ENCODE data around the gene TSKU. TPM values are rescaled to one million over a fixed set of nuclear protein-coding genes. Genes with fewer than 3 reads are reported as not detected.

The TSKU gene
- total RNA-seq, 4 donors from 2014 or later: 32.0 to 80.7 (median 63.4) TPM

GRCh38 chr11:76756341-76756741 lies 26.8 kb upstream of the TSKU start:
- H3K27ac ChIP-seq: peak overlapping the region in 1 of 4 donors; percentile 7
- H3K4me3 ChIP-seq: no peak overlapping the region
- intact Hi-C loops (cut with DNase I; ENCODE audit: low total_unique reads) (no loop called here), in situ Hi-C loops (cut with MboI; ENCODE audit: low pct_ligation_motif_present in 1 of 4, low pct_unique_long_range_greater_than_20kb in 1 of 4, low sequenced_read_pairs in 3 of 4) (no loop called here)
- TF ChIP-seq CTCF (IDR thresholded peaks at IDR 0.05) (no peak), EP300 (IDR thresholded peaks at IDR 0.05; ENCODE audit: low read depth) (no peak), POLR2A (IDR thresholded peaks at IDR 0.05) (no peak), POLR2AphosphoS5 (IDR thresholded peaks at IDR 0.05) (no peak)
- DNase-seq: no peak
- WGBS, 2 donors (ENCODE audit: low coverage in 1 of 2): 46% methylated on average over 6 of the region's 6 CpGs; no CpG with 5 or more reads in 1 of the 2 donors
- no peaks in the 10 kb centered on the region for H3K36me3 ChIP-seq
- H3K4me1 ChIP-seq: peaks cover 0 to 18% (median 16%) of the 10 kb centered on the region in 4 donors
- no peaks in the 10 kb centered on the region for H3K27me3 ChIP-seq
- no peaks in the 10 kb centered on the region for H3K9me3 ChIP-seq

- H3K4me3 ChIP-seq: no peak overlapping the region
- no peak overlapping the region for H3K27ac ChIP-seq
- TF ChIP-seq POLR2AphosphoS5 (IDR thresholded peaks at IDR 0.05) (no peak), CTCF (IDR thresholded peaks at IDR 0.05) (no peak), EP300 (IDR thresholded peaks at IDR 0.05; ENCODE audit: low read depth) (no peak), POLR2A (IDR thresholded peaks at IDR 0.05) (no peak)
- no peak for DNase-seq
- peaks cover 0 to 7% (median 3%) of the 10 kb centered on the region in 4 donors for H3K4me1 ChIP-seq
- WGBS, 2 donors (ENCODE audit: low coverage in 1 of 2): 92 to 100% methylated on average over 2 to 9 of the region's 9 CpGs
- intact Hi-C loops (cut with DNase I; ENCODE audit: low total_unique reads) (no loop called here), in situ Hi-C loops (cut with MboI; ENCODE audit: low pct_ligation_motif_present in 1 of 4, low pct_unique_long_range_greater_than_20kb in 1 of 4, low sequenced_read_pairs in 3 of 4) (no loop called here)
- no peaks in the 10 kb centered on the region for H3K9me3 ChIP-seq
- H3K27me3 ChIP-seq: no peaks in the 10 kb centered on the region
- H3K36me3 ChIP-seq: no peaks in the 10 kb centered on the region
Measured at GRCh38 chr11:76758311-76758710, 24.8 kb upstream of the TSKU start.

- no peak for DNase-seq
- H3K4me3 ChIP-seq: no peak overlapping the region
- H3K27ac ChIP-seq: no peak overlapping the region
- H3K9me3 ChIP-seq: no peaks in the 10 kb centered on the region
- no peaks in the 10 kb centered on the region for H3K27me3 ChIP-seq
- in situ Hi-C loops (cut with MboI; ENCODE audit: low pct_ligation_motif_present in 1 of 4, low pct_unique_long_range_greater_than_20kb in 1 of 4, low sequenced_read_pairs in 3 of 4) (no loop called here), intact Hi-C loops (cut with DNase I; ENCODE audit: low total_unique reads) (no loop called here)
- peaks cover 0 to 14% (median 7%) of the 10 kb centered on the region in 4 donors for H3K4me1 ChIP-seq
- TF ChIP-seq EP300 (IDR thresholded peaks at IDR 0.05; ENCODE audit: low read depth): no peak
- no peak for TF ChIP-seq POLR2AphosphoS5 (IDR thresholded peaks at IDR 0.05)
- TF ChIP-seq POLR2A (IDR thresholded peaks at IDR 0.05): no peak
- TF ChIP-seq CTCF (IDR thresholded peaks at IDR 0.05): no peak
- no peaks in the 10 kb centered on the region for H3K36me3 ChIP-seq
Measured at GRCh38 chr11:76759092-76759491, 24.1 kb upstream of the TSKU start.

- H3K27ac ChIP-seq: no peak overlapping the region
- H3K4me1 ChIP-seq: peaks cover 0 to 15% (median 7%) of the 10 kb centered on the region in 4 donors
- TF ChIP-seq POLR2AphosphoS5 (IDR thresholded peaks at IDR 0.05) (no peak), CTCF (IDR thresholded peaks at IDR 0.05) (no peak), EP300 (IDR thresholded peaks at IDR 0.05; ENCODE audit: low read depth) (no peak), POLR2A (IDR thresholded peaks at IDR 0.05) (no peak)
- H3K9me3 ChIP-seq: no peaks in the 10 kb centered on the region
- no peak overlapping the region for H3K4me3 ChIP-seq
- in situ Hi-C loops (cut with MboI; ENCODE audit: low pct_ligation_motif_present in 1 of 4, low pct_unique_long_range_greater_than_20kb in 1 of 4, low sequenced_read_pairs in 3 of 4) (no loop called here), intact Hi-C loops (cut with DNase I; ENCODE audit: low total_unique reads) (no loop called here)
- H3K36me3 ChIP-seq: no peaks in the 10 kb centered on the region
- WGBS, 2 donors (ENCODE audit: low coverage in 1 of 2): 89 to 90% methylated on average over 2 of the region's 2 CpGs
- H3K27me3 ChIP-seq: no peaks in the 10 kb centered on the region
- no peak for DNase-seq
Measured at GRCh38 chr11:76759517-76759916, 23.6 kb upstream of the TSKU start.

All from transverse colon (tissue), 4 donors.